HepG2 (cell line): Measurements from ENCODE around the gene B4GALT3. TPM values are rescaled to one million over a fixed set of nuclear protein-coding genes. Genes with fewer than 3 reads are reported as not detected.

Experiments
- ARHGAP35 ChIP-seq: sonication (generic); formaldehyde crosslinking; IDR thresholded peaks from 2 replicates; pipeline ENCODE4 v1.9.0; 2022; ENCODE audit warnings: mild to moderate bottlenecking, inconsistent platforms, moderate library complexity, missing genetic modification reagents, borderline replicate concordance
- ARID2 ChIP-seq: sonication (generic); formaldehyde crosslinking; IDR thresholded peaks from 2 replicates; pipeline ENCODE4 v1.8.1; 2022; ENCODE audit warnings: mild to moderate bottlenecking, missing genetic modification reagents, borderline replicate concordance
- ARNT ChIP-seq: fragments of 450-650 bp; IDR thresholded peaks from 2 replicates; pipeline ENCODE4 v1.6.1; 2017
- ATRX ChIP-seq: sonication (generic); formaldehyde crosslinking; IDR thresholded peaks from 2 replicates; pipeline ENCODE4 v1.4.0; 2020; ENCODE audit warnings: missing genetic modification reagents, borderline replicate concordance
- ESRRA ChIP-seq: sonication (generic); formaldehyde crosslinking; IDR thresholded peaks from 2 replicates; pipeline ENCODE4 v1.5.1; 2020; ENCODE audit warnings: mild to moderate bottlenecking, low read depth, missing genetic modification reagents
- KDM5B ChIP-seq: sonication (generic); formaldehyde crosslinking; IDR thresholded peaks from 2 replicates; pipeline ENCODE4 v1.4.0; 2020; ENCODE audit warnings: missing genetic modification reagents, mild to moderate bottlenecking, borderline replicate concordance
- LRRFIP1 ChIP-seq: sonication (generic); formaldehyde crosslinking; conservative IDR thresholded peaks from 2 replicates; pipeline ENCODE4 v1.4.0; 2020; ENCODE audit warnings: missing genetic modification reagents
- MAFG ChIP-seq: sonication (generic); formaldehyde crosslinking; IDR thresholded peaks from 2 replicates; pipeline ENCODE4 v1.5.1; 2020; ENCODE audit warnings: mild to moderate bottlenecking, missing genetic modification reagents
- MXD4 ChIP-seq: IDR thresholded peaks from 2 replicates; pipeline ENCODE4 v1.6.1; 2016; ENCODE audit warnings: mild to moderate bottlenecking, missing biosample characterization, missing genetic modification reagents
- NR1H2 ChIP-seq: sonication (generic); formaldehyde crosslinking; IDR thresholded peaks from 2 replicates; pipeline ENCODE4 v1.8.1; 2022; ENCODE audit warnings: low read depth, missing genetic modification reagents, borderline replicate concordance
- PAWR ChIP-seq: sonication (generic); formaldehyde crosslinking; IDR thresholded peaks from 2 replicates; pipeline ENCODE4 v1.4.0; 2020; ENCODE audit warnings: missing genetic modification reagents, mild to moderate bottlenecking, borderline replicate concordance
- PCBP1 ChIP-seq: fragments of 200-400 bp; formaldehyde crosslinking; IDR thresholded peaks from 2 replicates; pipeline ENCODE4 v1.6.1; 2017; ENCODE audit warnings: mild to moderate bottlenecking, low read depth, low read length, borderline replicate concordance
- PRDM4 ChIP-seq: sonication (generic); formaldehyde crosslinking; IDR thresholded peaks from 2 replicates; pipeline ENCODE4 v1.9.0; 2021; ENCODE audit warnings: missing genetic modification reagents, borderline replicate concordance
- SKI ChIP-seq: fragments of 450-650 bp; IDR thresholded peaks from one replicate; pipeline ENCODE4 v1.6.1; 2018; ENCODE audit warnings: mild to moderate bottlenecking; ENCODE audit not compliant: partially characterized antibody
- SMAD3 ChIP-seq: sonication (generic); formaldehyde crosslinking; IDR thresholded peaks from 2 replicates; pipeline ENCODE4 v1.4.0; 2020; ENCODE audit warnings: missing genetic modification reagents
- SMARCE1 ChIP-seq: fragments of 450-650 bp; IDR thresholded peaks from 2 replicates; pipeline ENCODE4 v1.6.1; 2017; ENCODE audit warnings: borderline replicate concordance
- TAF1 ChIP-seq: sonication (generic); formaldehyde crosslinking; IDR thresholded peaks from 2 replicates; pipeline ENCODE4 v1.4.0; 2020; ENCODE audit warnings: missing genetic modification reagents
- TBP ChIP-seq: sonication (generic); formaldehyde crosslinking; IDR thresholded peaks from 2 replicates; pipeline ENCODE4 v1.5.0; 2020; ENCODE audit warnings: missing genetic modification reagents
- ZNF235 ChIP-seq: sonication (generic); formaldehyde crosslinking; IDR thresholded peaks from 2 replicates; pipeline ENCODE4 v1.8.1; 2023; ENCODE audit warnings: mild to moderate bottlenecking, missing genetic modification reagents, borderline replicate concordance
- ZNF256 ChIP-seq: sonication (generic); formaldehyde crosslinking; conservative IDR thresholded peaks from 2 replicates; pipeline ENCODE4 v1.4.0; 2020; ENCODE audit warnings: missing genetic modification reagents
- ZNF672 ChIP-seq: sonication (generic); formaldehyde crosslinking; IDR thresholded peaks from 2 replicates; pipeline ENCODE4 v1.8.1; 2022; ENCODE audit warnings: missing genetic modification reagents
- ZNF709 ChIP-seq: sonication (generic); formaldehyde crosslinking; IDR thresholded peaks from 2 replicates; pipeline ENCODE4 v1.5.0; 2020; ENCODE audit warnings: mild to moderate bottlenecking, missing genetic modification reagents
- ZNF737 ChIP-seq: sonication (generic); formaldehyde crosslinking; IDR thresholded peaks from 2 replicates; pipeline ENCODE4 v1.5.0; 2020; ENCODE audit warnings: missing genetic modification reagents, mild to moderate bottlenecking, borderline replicate concordance
- polyA plus RNA-seq, 8 experiments: library from polyadenylated mRNA; depleted of rRNA in 3 of 8; stranded (reverse) in 7 of 8; unstranded in 1 of 8; fragments of >200 nt; fragmentation: Illumina TruSeq in 4 of 8; extraction: Trizol in 4 of 8; gene quantifications; 2 replicates each; pipeline versions ENCODE4 v1.2.1 to v1.2.3, GENCODE V29; 2011 to 2016; ENCODE audit warnings: low read depth in 4 of 8, missing spikeins in 1 of 8, mixed read lengths in 1 of 8; ENCODE audit not compliant: insufficient read depth in 1 of 8
- total RNA-seq, 5 experiments: library from RNA; depleted of rRNA; stranded (reverse); fragments of >200 nt; fragmentation: Illumina TruSeq; extraction: Trizol; gene quantifications; 2 replicates each; pipeline ENCODE4 v1.2.3, GENCODE V29; 2016; ENCODE audit warnings: low read depth in 1 of 5
- TF ChIP-seq, protein P1 (sequence below): sonication (generic); formaldehyde crosslinking; IDR thresholded peaks from 2 replicates; pipeline ENCODE4 v1.4.0; 2020; ENCODE audit warnings: mild to moderate bottlenecking, missing genetic modification reagents
- TF ChIP-seq, protein P2 (sequence below): sonication (generic); formaldehyde crosslinking; IDR thresholded peaks from 2 replicates; pipeline ENCODE4 v1.5.0; 2020; ENCODE audit warnings: mild to moderate bottlenecking, low read depth, missing genetic modification reagents, borderline replicate concordance

B4GALT3 gene
- total and polyA plus RNA-seq, 2 of the 13 experiments (the other 11 are each of a cell fraction or from before 2014, with no cell fraction given), result 35.6 to 40.4 TPM

DNA sequence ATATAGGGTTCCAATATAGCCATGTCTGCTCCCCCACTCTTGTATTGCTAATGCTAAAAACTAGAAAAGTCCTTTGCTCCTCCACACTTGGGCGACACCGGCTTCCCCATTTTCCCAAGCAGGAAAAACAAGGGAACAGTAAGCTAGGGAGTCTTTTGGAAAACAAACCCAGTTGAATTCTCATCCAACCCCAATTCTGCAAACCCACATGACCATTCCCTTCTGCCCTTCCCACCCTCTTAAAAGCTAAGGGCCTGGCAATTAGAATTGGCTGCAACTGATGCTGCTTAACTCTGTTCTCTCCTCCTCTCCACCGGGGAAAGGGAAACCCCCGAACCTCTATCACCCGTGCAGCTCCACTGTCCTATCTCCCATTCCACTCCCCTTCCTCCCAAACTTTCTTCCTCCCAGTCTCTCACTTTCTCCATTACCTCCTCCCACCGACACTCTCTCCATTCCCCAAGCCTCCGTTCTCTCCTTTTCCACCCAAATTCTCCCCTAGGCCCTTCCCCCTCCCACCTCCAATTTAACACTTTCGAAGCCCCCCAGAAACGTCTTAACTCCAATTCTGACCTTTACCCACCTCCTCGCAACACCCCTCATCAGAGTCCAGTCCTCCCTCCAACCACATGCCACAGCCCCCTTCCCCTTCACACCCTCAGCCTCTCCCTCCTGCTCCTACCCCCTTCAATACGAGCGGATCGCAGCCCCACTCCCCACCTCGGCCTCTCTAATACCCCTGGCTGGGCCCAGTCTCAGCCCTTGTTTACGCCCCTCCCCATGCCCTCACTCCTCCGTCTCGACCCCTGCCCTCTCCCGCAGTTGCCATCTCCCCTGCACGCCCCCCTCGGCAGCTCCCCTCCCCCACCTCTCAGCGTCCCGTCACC, 45.5 kb downstream of the B4GALT3 start (continued):
- TF ChIP-seq LRRFIP1 (CRISPR knock-in tag) (no peak), PAWR (CRISPR knock-in tag) (no peak), ARHGAP35 (CRISPR knock-in tag) (no peak), MAFG (CRISPR knock-in tag) (no peak), ARID2 (CRISPR knock-in tag) (0 out of 2 replicates have a peak, but pooled peaks have one; percentile 84), SMARCE1 (no peak), TAF1 (CRISPR knock-in tag) (no peak), SMAD3 (CRISPR knock-in tag) (no peak), SKI (no peak), MXD4 (no peak), ZNF235 (CRISPR knock-in tag) (no peak), NR1H2 (CRISPR knock-in tag) (no peak), ATRX (CRISPR knock-in tag) (no peak), ARNT (no peak), PRDM4 (CRISPR knock-in tag) (no peak), ZNF709 (CRISPR knock-in tag) (no peak), ZNF256 (CRISPR knock-in tag) (no peak), ZNF672 (CRISPR knock-in tag) (0 out of 2 replicates have a peak, but pooled peaks have one; percentile 30), TBP (CRISPR knock-in tag) (no peak), PCBP1 (no peak), ESRRA (CRISPR knock-in tag) (no peak), ZNF737 (CRISPR knock-in tag) (no peak), KDM5B (CRISPR knock-in tag) (peak; percentile 47; the same call in 1 of the 2 replicates)
- TF ChIP-seq, protein P1, sequence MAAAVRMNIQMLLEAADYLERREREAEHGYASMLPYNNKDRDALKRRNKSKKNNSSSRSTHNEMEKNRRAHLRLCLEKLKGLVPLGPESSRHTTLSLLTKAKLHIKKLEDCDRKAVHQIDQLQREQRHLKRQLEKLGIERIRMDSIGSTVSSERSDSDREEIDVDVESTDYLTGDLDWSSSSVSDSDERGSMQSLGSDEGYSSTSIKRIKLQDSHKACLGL (CRISPR knock-in tag), result no peak
- TF ChIP-seq, protein P2, sequence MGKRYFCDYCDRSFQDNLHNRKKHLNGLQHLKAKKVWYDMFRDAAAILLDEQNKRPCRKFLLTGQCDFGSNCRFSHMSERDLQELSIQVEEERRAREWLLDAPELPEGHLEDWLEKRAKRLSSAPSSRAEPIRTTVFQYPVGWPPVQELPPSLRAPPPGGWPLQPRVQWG, result no peak
